ENCODE measurements around the gene MELTF. TPM values are rescaled to one million over a fixed set of nuclear protein-coding genes. Genes with fewer than 3 reads are reported as not detected.
A peak's percentile ranks its signal among the peaks of the same experiment; 100 is the strongest.

MELTF gene
- total and polyA plus RNA-seq, 9 of the 15 experiments (the other 6 are each of a cell fraction or from before 2014, with no cell fraction given), result 0.35 to 10.5 (median 4.5) TPM

DNA sequence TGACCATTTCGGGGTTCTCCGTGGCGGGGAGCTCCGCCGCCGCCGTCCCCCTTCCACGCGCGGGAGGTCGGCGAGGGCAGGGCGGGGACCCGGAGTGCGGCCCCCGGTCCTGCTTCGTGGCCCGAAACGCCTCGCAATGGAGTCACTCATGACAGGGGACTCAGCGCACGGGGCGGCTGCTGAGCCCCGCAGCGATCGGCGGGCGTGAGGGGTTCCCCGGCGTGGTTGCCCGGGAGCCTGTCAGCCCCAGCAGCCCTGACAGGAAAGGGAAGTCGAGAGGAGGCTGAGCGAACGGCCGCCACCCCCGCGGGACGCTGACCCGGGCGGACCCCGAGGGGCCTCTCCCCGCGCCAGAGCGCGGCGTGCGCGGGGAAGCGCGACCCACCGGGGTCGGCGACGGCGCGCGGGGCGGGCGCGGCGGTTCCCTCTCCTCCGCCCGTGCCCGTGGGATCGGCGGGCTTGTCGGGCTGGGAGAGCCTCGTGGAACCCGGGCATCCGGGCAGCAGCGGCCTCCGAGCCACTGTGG lies 60.4 kb downstream of the MELTF start (continued):
- TF ChIP-seq, protein P1, sequence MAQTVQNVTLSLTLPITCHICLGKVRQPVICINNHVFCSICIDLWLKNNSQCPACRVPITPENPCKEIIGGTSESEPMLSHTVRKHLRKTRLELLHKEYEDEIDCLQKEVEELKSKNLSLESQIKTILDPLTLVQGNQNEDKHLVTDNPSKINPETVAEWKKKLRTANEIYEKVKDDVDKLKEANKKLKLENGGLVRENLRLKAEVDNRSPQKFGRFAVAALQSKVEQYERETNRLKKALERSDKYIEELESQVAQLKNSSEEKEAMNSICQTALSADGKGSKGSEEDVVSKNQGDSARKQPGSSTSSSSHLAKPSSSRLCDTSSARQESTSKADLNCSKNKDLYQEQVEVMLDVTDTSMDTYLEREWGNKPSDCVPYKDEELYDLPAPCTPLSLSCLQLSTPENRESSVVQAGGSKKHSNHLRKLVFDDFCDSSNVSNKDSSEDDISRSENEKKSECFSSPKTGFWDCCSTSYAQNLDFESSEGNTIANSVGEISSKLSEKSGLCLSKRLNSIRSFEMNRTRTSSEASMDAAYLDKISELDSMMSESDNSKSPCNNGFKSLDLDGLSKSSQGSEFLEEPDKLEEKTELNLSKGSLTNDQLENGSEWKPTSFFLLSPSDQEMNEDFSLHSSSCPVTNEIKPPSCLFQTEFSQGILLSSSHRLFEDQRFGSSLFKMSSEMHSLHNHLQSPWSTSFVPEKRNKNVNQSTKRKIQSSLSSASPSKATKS (CRISPR knock-in tag; IDR thresholded peaks at IDR 0.05), result no peak
- TF ChIP-seq NRF1 (conservative IDR thresholded peaks at IDR 0.05 in 1 of 2, IDR thresholded peaks at IDR 0.05 in 1 of 2) (no peak), SAP30 (IDR thresholded peaks at IDR 0.05; ENCODE audit: borderline replicate concordance, insufficient read depth, low read depth, low read length, poor library complexity, severe bottlenecking) (no peak), TAF15 (IDR thresholded peaks at IDR 0.05; ENCODE audit: low read depth, low read length) (no peak), MYNN (IDR thresholded peaks at IDR 0.05) (no peak), MYNN (CRISPR knock-in tag; IDR thresholded peaks at IDR 0.05) (no peak), HDAC6 (IDR thresholded peaks at IDR 0.05; ENCODE audit: low read depth, low read length) (no peak), NONO (IDR thresholded peaks at IDR 0.05; ENCODE audit: low read depth in 2 of 2, low read length in 1 of 2) (peak in 1 of 2 experiments; percentile 73; a peak in 1 of 4 replicates), PHF20 (IDR thresholded peaks at IDR 0.05; ENCODE audit: partially characterized antibody) (no peak), ZNF57 (CRISPR knock-in tag; IDR thresholded peaks at IDR 0.05) (0 out of 2 replicates have a peak, but pooled peaks have one; percentile 54), ZNF224 (CRISPR knock-in tag; IDR thresholded peaks at IDR 0.05) (no peak), MCM7 (IDR thresholded peaks at IDR 0.05) (no peak), ZKSCAN1 (IDR thresholded peaks at IDR 0.05; ENCODE audit: low read depth, low read length) (no peak), PML (IDR thresholded peaks at IDR 0.05; ENCODE audit: low read length) (no peak), EP400 (IDR thresholded peaks at IDR 0.05) (peak; percentile 33; the same call in 1 of the 2 replicates), PHF8 (IDR thresholded peaks at IDR 0.05; ENCODE audit: borderline replicate concordance, low read length) (peak; percentile 35; the same call in 1 of the 2 replicates), CBX1 (IDR thresholded peaks at IDR 0.05; ENCODE audit: low read depth) (peak; percentile 32; the same call in 1 of the 2 replicates), ZNF668 (CRISPR knock-in tag; IDR thresholded peaks at IDR 0.05) (no peak)
- TF ChIP-seq, protein P2, sequence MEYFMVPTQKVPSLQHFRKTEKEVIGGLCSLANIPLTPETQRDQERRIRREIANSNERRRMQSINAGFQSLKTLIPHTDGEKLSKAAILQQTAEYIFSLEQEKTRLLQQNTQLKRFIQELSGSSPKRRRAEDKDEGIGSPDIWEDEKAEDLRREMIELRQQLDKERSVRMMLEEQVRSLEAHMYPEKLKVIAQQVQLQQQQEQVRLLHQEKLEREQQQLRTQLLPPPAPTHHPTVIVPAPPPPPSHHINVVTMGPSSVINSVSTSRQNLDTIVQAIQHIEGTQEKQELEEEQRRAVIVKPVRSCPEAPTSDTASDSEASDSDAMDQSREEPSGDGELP (CRISPR knock-in tag; IDR thresholded peaks at IDR 0.05; ENCODE audit: borderline replicate concordance), result peak; percentile 53; the same call in 1 of the 2 replicates
- TF ChIP-seq, protein P3, sequence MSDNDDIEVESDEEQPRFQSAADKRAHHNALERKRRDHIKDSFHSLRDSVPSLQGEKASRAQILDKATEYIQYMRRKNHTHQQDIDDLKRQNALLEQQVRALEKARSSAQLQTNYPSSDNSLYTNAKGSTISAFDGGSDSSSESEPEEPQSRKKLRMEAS (CRISPR knock-in tag; IDR thresholded peaks at IDR 0.05), result no peak
- TF ChIP-seq, protein P4, sequence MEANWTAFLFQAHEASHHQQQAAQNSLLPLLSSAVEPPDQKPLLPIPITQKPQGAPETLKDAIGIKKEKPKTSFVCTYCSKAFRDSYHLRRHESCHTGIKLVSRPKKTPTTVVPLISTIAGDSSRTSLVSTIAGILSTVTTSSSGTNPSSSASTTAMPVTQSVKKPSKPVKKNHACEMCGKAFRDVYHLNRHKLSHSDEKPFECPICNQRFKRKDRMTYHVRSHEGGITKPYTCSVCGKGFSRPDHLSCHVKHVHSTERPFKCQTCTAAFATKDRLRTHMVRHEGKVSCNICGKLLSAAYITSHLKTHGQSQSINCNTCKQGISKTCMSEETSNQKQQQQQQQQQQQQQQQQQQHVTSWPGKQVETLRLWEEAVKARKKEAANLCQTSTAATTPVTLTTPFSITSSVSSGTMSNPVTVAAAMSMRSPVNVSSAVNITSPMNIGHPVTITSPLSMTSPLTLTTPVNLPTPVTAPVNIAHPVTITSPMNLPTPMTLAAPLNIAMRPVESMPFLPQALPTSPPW (CRISPR knock-in tag; IDR thresholded peaks at IDR 0.05), result no peak
- TF ChIP-seq, protein P5, sequence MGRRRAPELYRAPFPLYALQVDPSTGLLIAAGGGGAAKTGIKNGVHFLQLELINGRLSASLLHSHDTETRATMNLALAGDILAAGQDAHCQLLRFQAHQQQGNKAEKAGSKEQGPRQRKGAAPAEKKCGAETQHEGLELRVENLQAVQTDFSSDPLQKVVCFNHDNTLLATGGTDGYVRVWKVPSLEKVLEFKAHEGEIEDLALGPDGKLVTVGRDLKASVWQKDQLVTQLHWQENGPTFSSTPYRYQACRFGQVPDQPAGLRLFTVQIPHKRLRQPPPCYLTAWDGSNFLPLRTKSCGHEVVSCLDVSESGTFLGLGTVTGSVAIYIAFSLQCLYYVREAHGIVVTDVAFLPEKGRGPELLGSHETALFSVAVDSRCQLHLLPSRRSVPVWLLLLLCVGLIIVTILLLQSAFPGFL (CRISPR knock-in tag; IDR thresholded peaks at IDR 0.05), result no peak

All from K562 (cell line).